Measurements from ENCODE around the gene GPR143. TPM values are rescaled to one million over a fixed set of nuclear protein-coding genes. Genes with fewer than 3 reads are reported as not detected.

Gene GPR143
- 0.43 and 0.44 TPM in 2 replicates for total RNA-seq

DNA sequence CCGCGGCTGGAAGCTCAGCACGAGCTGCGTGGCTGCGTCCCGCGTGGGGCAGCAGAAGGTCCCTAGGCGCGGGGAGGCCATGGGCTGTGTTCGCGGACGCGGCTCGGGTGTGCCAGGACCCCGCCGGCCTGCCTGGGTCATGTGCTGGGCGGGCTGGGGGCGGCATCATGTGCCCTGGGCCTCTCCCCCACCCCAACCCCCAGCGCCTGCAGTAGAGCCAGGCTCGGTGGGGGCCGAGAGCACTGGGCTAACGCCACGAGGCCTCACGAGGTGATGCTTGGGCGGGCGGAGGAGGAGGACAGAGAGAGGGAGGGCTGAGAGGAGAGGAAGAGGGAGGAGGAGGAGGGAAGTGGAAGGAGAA lies at the start of gene GPR143:
TSS of gene GPR143 (minus strand) at position 111 of the 361 bp plus-strand sequence. CDS start at position 81, 30 bp downstream.

GRCh38 chrX:9785944-9786797 lies 20.5 kb upstream of the GPR143 start, which contains the start of gene SHROOM2:
Gene SHROOM2 (plus strand): TSS chrX:9786429. CDS start chrX:9786546, 117 bp downstream.

Other genes starting within 250 kb of the GPR143 start
- gene SHROOM2, start 20.6 kb upstream of the GPR143 start, total RNA-seq = 1.8 and 6.7 TPM in 2 replicates
- gene CLDN34, start 201.5 kb upstream of the GPR143 start, total RNA-seq = not detected in 2 replicates

Measured in placental pericyte (primary cell).